Adrenal gland (tissue), 5 donors: ENCODE data around the gene CTPS1.

Source experiments
- POLR2A ChIP-seq, 2 donors: fragments of 450-650 bp; IDR thresholded peaks; one replicate each; pipeline ENCODE4 v1.6.1; 2017; ENCODE audit warnings: antibody characterized with exemption in 2 of 2, mild to moderate bottlenecking in 2 of 2, moderate library complexity in 1 of 2
- TF ChIP-seq, protein P1 (sequence below), 6 experiments: fragments of 450-650 bp in 4 of 6; fragments of 200-600 bp in 2 of 6; sonication (generic) in 1 of 6; IDR thresholded peaks; 1 replicate in 5 of 6; 2 replicates in 1 of 6; pipeline versions ENCODE4 v1.5.1 to v1.8.0; 2016 to 2021; ENCODE audit warnings: antibody characterized with exemption in 6 of 6, mild to moderate bottlenecking in 2 of 6, moderate library complexity in 1 of 6
- donor health status: DM: no; HTN: no; CAD: no.

GRCh38 chr1:41021526-41022308, 42.2 kb downstream of the CTPS1 start, which contains the start of gene SLFNL1:
- TF ChIP-seq, protein P1, sequence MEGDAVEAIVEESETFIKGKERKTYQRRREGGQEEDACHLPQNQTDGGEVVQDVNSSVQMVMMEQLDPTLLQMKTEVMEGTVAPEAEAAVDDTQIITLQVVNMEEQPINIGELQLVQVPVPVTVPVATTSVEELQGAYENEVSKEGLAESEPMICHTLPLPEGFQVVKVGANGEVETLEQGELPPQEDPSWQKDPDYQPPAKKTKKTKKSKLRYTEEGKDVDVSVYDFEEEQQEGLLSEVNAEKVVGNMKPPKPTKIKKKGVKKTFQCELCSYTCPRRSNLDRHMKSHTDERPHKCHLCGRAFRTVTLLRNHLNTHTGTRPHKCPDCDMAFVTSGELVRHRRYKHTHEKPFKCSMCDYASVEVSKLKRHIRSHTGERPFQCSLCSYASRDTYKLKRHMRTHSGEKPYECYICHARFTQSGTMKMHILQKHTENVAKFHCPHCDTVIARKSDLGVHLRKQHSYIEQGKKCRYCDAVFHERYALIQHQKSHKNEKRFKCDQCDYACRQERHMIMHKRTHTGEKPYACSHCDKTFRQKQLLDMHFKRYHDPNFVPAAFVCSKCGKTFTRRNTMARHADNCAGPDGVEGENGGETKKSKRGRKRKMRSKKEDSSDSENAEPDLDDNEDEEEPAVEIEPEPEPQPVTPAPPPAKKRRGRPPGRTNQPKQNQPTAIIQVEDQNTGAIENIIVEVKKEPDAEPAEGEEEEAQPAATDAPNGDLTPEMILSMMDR (IDR thresholded peaks at IDR 0.05): no peak
- TF ChIP-seq POLR2A (IDR thresholded peaks at IDR 0.05): no peak
